Esophagus squamous epithelium (tissue), 5 donors: ENCODE data around the gene TIMM44. TPM values are rescaled to one million over a fixed set of nuclear protein-coding genes. Genes with fewer than 3 reads are reported as not detected.

Source experiments
- DNase-seq: peaks from one replicate; lab custom pipeline; 2025; lab: John Stamatoyannopoulos, UW
- H3K27ac ChIP-seq, 4 donors: fragments of 200-600 bp; sonication (generic); one replicate each; pipeline ENCODE4 v1.5.1; 2016 to 2019; ENCODE audit warnings: mild to moderate bottlenecking in 1 of 4
- H3K27me3 ChIP-seq, 4 donors: fragments of 200-600 bp; sonication (generic); 1 replicate in 3 of 4; 2 replicates in 1 of 4; pipeline versions ENCODE4 v1.5.1 to v1.6.0; 2017 to 2021; ENCODE audit warnings: antibody characterized with exemption in 1 of 4
- H3K36me3 ChIP-seq, 3 donors: fragments of 200-600 bp; sonication (generic); one replicate each; pipeline ENCODE4 v1.5.1; 2016 to 2019
- H3K4me1 ChIP-seq, 3 donors: fragments of 200-600 bp; sonication (generic); one replicate each; pipeline ENCODE4 v1.5.1; 2017 to 2019
- H3K4me3 ChIP-seq, 4 donors: fragments of 200-600 bp; sonication (generic); 1 replicate in 3 of 4; 2 replicates in 1 of 4; pipeline ENCODE4 v1.5.1; 2016 to 2019; ENCODE audit warnings: mild to moderate bottlenecking in 2 of 4, moderate library complexity in 1 of 4
- H3K9me3 ChIP-seq, 3 donors: fragments of 200-600 bp; sonication (generic); one replicate each; pipeline ENCODE4 v1.5.1; 2016 to 2019
- POLR2A ChIP-seq, 4 donors: fragments of 450-650 bp; IDR thresholded peaks; one replicate each; pipeline ENCODE4 v1.6.1; 2017; ENCODE audit warnings: antibody characterized with exemption in 4 of 4, mild to moderate bottlenecking in 4 of 4, moderate library complexity in 3 of 4
- WGBS, 2 donors: methylation state at CpG; one replicate each; pipeline ENCODE4 v1.1.5; 2018; 5-methylcytosine and 5-hydroxymethylcytosine counted together
- intact Hi-C: fragments of 100-400 bp; cut with DNase I; formaldehyde crosslinking; loops from one replicate; pipeline ENCODE4 v1.15.0; 2022
- total RNA-seq, 4 donors: library from RNA; depleted of rRNA; stranded (reverse); fragments of >200 nt; gene quantifications; one replicate each; pipeline ENCODE4 v1.1.0, GENCODE V29; 2016
- TF ChIP-seq, protein P1 (sequence below), 6 experiments: fragments of 450-650 bp in 4 of 6; fragments of 200-600 bp in 2 of 6; sonication (generic) in 2 of 6; IDR thresholded peaks; one replicate each; pipeline ENCODE4 v1.5.1; 2016 to 2019; ENCODE audit warnings: antibody characterized with exemption in 6 of 6, mild to moderate bottlenecking in 4 of 6, moderate library complexity in 4 of 6
- donor health status: DM: yes; HTN: yes; CAD: no.

The TIMM44 gene, protein sequence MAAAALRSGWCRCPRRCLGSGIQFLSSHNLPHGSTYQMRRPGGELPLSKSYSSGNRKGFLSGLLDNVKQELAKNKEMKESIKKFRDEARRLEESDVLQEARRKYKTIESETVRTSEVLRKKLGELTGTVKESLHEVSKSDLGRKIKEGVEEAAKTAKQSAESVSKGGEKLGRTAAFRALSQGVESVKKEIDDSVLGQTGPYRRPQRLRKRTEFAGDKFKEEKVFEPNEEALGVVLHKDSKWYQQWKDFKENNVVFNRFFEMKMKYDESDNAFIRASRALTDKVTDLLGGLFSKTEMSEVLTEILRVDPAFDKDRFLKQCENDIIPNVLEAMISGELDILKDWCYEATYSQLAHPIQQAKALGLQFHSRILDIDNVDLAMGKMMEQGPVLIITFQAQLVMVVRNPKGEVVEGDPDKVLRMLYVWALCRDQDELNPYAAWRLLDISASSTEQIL
- total RNA-seq, result 10 to 100 TPM; 36.4 to 52.6 (median 45.5) TPM

DNA sequence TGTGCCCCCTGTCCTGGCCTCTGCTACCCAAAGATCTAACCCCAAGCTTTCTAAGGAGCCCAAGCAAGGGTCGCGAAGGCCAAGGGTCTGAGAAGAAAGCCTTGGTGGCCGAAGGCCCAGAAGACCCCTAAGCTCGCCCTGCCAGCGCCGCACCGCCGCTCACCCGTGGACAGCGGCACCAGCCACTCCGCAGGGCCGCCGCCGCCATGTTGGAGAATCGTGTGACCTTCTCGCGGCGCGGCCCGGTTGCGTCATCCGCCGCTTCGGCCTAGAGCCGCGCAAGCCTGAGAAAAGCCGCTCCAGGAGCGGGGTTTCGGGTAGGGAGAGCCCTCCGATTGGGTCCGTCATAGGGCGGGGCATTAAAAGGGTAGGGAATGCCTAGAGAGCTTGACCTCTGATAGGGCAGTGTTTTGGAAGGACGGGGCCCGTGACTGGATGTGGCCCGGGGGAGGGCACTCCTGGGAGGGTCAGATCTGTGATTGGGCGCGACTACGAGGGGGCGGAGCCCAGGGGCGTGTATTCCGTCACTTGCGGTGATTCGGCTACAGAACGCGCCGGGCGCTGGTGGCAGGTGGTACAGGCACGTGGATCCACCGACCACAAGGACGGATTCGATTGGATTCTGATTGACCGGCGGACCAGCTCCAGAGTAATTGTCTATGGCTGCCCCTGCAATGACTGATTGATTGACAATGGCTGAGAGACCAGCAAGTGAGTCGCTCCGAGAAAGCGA, at the start of gene TIMM44:
Gene TIMM44 (minus strand): TSS at position 223 of the 733 bp plus-strand sequence. CDS start 15 bp downstream, at position 208.
- peaks cover 0 to 29% (median 9%) of the 10 kb centered on the region in 3 donors for H3K36me3 ChIP-seq
- 0% methylated on average over 2 to 18 of the region's 56 CpGs for WGBS, 2 donors
- peak in 3 of 4 donors; percentile 33 to 65 (median 52) for TF ChIP-seq POLR2A (IDR thresholded peaks at IDR 0.05)
- TF ChIP-seq, protein P1, sequence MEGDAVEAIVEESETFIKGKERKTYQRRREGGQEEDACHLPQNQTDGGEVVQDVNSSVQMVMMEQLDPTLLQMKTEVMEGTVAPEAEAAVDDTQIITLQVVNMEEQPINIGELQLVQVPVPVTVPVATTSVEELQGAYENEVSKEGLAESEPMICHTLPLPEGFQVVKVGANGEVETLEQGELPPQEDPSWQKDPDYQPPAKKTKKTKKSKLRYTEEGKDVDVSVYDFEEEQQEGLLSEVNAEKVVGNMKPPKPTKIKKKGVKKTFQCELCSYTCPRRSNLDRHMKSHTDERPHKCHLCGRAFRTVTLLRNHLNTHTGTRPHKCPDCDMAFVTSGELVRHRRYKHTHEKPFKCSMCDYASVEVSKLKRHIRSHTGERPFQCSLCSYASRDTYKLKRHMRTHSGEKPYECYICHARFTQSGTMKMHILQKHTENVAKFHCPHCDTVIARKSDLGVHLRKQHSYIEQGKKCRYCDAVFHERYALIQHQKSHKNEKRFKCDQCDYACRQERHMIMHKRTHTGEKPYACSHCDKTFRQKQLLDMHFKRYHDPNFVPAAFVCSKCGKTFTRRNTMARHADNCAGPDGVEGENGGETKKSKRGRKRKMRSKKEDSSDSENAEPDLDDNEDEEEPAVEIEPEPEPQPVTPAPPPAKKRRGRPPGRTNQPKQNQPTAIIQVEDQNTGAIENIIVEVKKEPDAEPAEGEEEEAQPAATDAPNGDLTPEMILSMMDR (IDR thresholded peaks at IDR 0.05), result peak in 1 of 6 experiments; percentile 34
- H3K27ac ChIP-seq, result peak within 1 kb of the TSS; percentile 96 to 99 (median 98)
- peaks cover 11 to 41% (median 14%) of the 10 kb centered on the region in 3 donors for H3K4me1 ChIP-seq
- peak; percentile 96 for DNase-seq
- H3K4me3 ChIP-seq, result peak within 1 kb of the TSS; percentile 82 to 90 (median 86)
- H3K27me3 ChIP-seq, result no peaks in the 10 kb centered on the region
- no peaks in the 10 kb centered on the region for H3K9me3 ChIP-seq
- intact Hi-C loops, result loop anchor here (10.0 kb wide), 1 partner anchor 311 kb away; no protein-coding TSS in a partner anchor

DNA sequence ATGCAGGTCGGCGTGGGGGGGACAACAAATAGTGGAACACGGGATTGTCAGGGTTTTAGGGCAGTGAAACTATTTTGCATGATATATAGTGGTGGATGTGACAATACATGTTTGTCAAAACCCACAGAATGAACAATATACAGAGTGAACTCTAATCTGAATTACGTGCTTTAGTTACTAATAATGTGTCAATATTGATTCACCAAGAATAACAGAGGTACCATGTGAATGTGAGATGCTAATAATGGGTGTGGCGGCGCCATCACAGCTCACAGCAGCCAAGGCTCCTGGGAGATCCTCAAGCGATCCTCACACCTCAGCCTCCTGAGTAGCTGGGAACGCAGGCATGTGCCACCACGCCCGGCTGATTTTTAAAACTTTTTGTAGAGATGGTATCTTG, 49.1 kb upstream of the TIMM44 start:
- intact Hi-C loops, result no loop called here
- H3K36me3 ChIP-seq, result peaks cover 15 to 54% (median 17%) of the 10 kb centered on the region in 3 donors
- H3K4me3 ChIP-seq, result no peak overlapping the region
- DNase-seq, result no peak
- H3K27me3 ChIP-seq, result no peaks in the 10 kb centered on the region
- H3K9me3 ChIP-seq, result no peaks in the 10 kb centered on the region
- WGBS, 2 donors, result 68 to 72% methylated on average over 10 of the region's 10 CpGs
- TF ChIP-seq, protein P1 (IDR thresholded peaks at IDR 0.05), result no peak
- TF ChIP-seq POLR2A (IDR thresholded peaks at IDR 0.05), result no peak
- H3K27ac ChIP-seq, result no peak overlapping the region
- peaks cover 0 to 47% (median 7%) of the 10 kb centered on the region in 3 donors for H3K4me1 ChIP-seq

DNA sequence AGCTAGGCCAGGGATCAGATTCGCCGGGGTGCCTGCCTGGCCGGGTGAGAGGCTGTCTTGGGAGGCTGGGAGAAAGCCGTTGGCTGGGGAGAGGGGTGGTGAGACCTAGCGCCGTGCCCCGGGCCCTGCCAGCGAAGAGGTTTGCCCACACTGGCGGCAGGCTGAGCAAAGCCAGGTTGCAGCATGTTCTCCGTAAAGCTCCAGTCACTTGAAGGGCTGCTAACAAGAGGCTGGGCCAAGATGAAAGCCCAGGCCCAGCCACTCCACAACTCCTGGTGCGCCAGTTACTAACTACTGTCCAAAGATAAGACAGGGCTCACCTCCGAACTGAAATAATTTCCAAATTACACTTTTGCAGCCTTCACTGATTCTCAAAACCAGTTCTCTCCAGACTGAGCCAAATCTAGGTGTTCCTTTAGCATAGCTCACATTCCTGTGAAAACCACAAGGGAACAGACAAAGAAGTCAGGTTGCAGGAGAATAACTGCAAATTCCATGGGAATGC, 45.7 kb upstream of the TIMM44 start:
- peaks cover 8 to 68% (median 19%) of the 10 kb centered on the region in 3 donors for H3K4me1 ChIP-seq
- peaks cover 17 to 88% (median 28%) of the 10 kb centered on the region in 3 donors for H3K36me3 ChIP-seq
- TF ChIP-seq, protein P1 (IDR thresholded peaks at IDR 0.05), result no peak
- no peak for TF ChIP-seq POLR2A (IDR thresholded peaks at IDR 0.05)
- no peaks in the 10 kb centered on the region for H3K9me3 ChIP-seq
- DNase-seq, result no peak
- intact Hi-C loops, result no loop called here
- 51 to 73% methylated on average over 11 to 12 of the region's 12 CpGs for WGBS, 2 donors
- H3K4me3 ChIP-seq, result no peak overlapping the region
- H3K27me3 ChIP-seq, result no peaks in the 10 kb centered on the region
- peak overlapping the region in 3 of 4 donors; percentile 3 to 42 (median 11) for H3K27ac ChIP-seq

DNA sequence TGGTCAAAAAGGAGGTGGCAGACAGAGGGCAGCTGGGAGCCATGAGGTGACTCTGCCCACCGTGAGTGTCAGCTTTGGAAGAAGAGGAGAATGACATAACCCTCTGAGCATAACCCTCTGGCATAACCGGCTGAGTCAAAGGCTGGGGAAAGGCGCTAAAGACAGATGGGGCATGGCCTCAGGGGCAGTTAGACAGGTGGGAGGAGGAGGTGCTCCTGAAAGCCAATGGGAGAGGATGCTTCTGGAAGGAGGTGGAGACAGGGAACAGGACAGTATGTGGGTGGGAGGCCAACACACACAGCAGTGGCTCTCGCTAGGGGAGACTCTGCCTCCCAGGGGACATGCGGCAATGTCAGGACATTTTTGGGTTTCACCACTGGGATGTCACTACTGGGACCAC, 44.8 kb upstream of the TIMM44 start:
- Histone ChIP-seq H3K4me3 (no peak overlapping the region), H3K36me3 (peaks cover 17 to 97% (median 31%) of the 10 kb centered on the region in 3 donors), H3K27me3 (no peaks in the 10 kb centered on the region), H3K9me3 (no peaks in the 10 kb centered on the region), H3K4me1 (peaks cover 8 to 62% (median 19%) of the 10 kb centered on the region in 3 donors), H3K27ac (peak overlapping the region in 2 of 4 donors; percentile 11 to 42)
- TF ChIP-seq, protein P1 (IDR thresholded peaks at IDR 0.05), result no peak
- no peak for TF ChIP-seq POLR2A (IDR thresholded peaks at IDR 0.05)
- intact Hi-C loops, result no loop called here
- WGBS, 2 donors, result 56 to 64% methylated on average over 5 of the region's 5 CpGs
- DNase-seq, result no peak
